ENCODE measurements around the gene TECTA.

TECTA gene

DNA sequence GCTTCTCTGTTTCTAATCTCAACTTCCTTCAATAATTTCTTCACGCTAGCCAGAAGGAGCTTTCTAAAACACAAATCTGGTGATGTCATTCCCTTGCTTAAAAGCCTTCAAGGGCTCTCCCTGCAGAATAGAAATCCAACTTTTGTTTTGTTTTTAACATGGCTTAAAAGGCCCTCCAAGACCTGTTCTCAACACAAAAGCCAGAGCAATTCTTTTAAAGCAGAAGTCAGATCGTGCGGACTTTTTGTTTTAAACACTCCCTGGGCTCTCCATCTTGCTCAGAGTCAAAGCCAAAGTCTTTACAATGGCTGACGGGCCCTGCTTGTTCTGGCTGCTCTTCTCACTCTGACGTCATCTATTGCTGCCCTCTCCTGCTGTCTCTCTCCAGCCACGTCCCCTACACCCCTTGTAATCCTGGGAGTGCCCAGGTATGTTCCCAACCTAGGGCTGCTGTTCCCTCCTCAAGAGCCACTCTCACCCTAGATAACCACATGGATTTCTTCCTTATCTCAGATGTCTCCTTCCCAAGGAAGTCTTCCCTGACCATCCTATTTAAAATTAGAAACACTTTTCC, 22.5 kb downstream of the TECTA start:
- FAIRE-seq, result no peak

GRCh38 chr11:121127809-121128208, 26.8 kb downstream of the TECTA start:
- no peak for DNase-seq (ENCODE audit: insufficient read length, low spot score)
- no peak for FAIRE-seq

More for the DNA sequence above, 22.5 kb downstream of the TECTA start:
- no peak for DNase-seq (ENCODE audit: insufficient read length, low spot score)

DNA sequence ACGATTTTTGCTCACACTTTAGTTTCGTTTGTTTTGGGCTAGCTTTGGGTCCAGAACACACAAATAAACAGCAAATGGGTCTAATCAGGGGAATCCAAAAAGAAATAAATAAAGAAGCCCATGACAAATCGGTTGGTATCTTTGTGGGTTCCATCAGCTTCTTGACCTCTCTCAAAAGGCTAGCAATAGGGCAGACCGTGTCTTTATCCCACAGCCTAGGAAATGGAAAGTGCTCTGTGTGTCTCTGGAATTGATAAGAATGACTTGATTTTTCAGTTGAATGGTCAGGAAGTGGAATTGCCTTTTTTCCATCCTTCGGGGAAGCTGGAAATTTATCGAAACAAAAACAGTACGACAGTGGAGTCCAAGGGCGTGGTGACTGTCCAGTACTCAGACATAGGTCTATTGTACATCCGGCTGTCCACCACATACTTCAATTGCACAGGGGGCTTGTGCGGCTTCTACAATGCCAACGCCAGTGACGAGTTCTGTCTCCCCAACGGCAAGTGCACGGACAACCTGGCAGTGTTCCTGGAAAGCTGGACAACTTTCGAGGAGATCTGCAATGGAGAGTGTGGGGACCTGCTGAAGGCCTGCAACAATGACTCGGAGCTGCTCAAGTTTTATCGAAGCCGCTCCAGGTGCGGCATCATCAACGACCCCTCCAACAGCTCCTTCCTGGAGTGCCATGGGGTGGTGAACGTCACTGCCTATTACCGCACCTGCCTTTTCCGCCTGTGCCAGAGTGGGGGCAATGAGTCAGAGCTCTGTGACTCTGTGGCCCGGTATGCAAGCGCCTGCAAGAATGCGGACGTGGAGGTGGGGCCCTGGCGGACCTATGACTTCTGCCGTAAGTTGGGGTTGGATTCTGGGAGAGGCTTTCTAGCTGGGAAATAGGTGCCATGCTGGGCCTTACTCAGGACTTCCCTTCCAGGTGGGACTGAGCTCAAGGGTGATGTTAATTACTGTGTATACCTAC, 28.6 kb downstream of the TECTA start:
- no peak for DNase-seq (ENCODE audit: insufficient read length, low spot score)
- FAIRE-seq, result no peak

- no peak for DNase-seq (ENCODE audit: insufficient read length, low spot score)
- FAIRE-seq, result no peak
Measured at GRCh38 chr11:121131656-121132055, 30.6 kb downstream of the TECTA start.

GRCh38 chr11:121132211-121132976, 31.4 kb downstream of the TECTA start:
- FAIRE-seq, result no peak
- no peak for DNase-seq (ENCODE audit: insufficient read length, low spot score)

GRCh38 chr11:121134741-121135312, 33.8 kb downstream of the TECTA start:
- DNase-seq (ENCODE audit: insufficient read length, low spot score), result no peak
- FAIRE-seq, result no peak

GRCh38 chr11:121137005-121137404, 36.0 kb downstream of the TECTA start:
- FAIRE-seq (peak; percentile 85), DNase-seq (ENCODE audit: insufficient read length, low spot score) (no peak)

GRCh38 chr11:121138259-121138658, 37.2 kb downstream of the TECTA start:
- DNase-seq (ENCODE audit: insufficient read length, low spot score), result no peak
- no peak for FAIRE-seq

DNA sequence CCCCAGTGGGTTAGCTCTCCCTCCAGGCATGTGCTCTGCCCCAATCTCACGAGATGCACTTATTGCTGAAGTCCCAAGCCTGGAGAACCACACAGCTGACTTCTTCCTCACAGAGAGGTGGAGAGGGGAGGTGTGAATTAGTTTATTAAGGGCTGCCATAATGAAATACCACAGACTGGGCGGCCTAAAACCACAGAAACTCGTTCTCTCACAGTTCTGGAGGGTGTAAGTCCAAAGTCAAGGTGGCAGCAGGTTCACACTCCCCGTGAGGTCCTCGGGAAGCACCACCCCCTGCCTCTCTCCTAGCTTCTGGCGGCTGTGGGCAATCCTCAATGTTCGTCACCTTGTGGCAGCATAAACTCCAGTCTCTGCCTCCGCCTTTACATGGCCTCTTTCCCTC, 39.3 kb downstream of the TECTA start:
- FAIRE-seq (no peak), DNase-seq (ENCODE audit: insufficient read length, low spot score) (no peak)

DNA sequence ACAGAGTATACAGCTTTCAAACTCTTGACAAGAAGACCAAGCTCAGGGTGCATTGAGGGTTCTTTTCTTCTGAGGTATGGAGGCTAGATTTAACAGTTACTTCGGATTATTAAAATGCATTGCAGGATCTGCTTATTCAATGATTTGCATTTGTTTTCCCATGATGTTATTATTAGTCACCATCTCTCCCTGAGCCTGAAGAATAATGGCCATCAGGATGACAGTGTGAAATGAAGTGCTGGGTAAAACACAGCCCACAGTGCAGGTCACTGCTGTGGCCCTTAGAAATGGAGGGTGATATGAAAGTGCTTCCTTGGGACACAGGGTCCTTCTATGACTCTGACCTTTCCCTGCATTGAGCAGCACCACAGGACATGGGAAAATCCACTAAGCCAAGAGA, 40.0 kb downstream of the TECTA start:
- no peak for FAIRE-seq
- no peak for DNase-seq (ENCODE audit: insufficient read length, low spot score)

DNA sequence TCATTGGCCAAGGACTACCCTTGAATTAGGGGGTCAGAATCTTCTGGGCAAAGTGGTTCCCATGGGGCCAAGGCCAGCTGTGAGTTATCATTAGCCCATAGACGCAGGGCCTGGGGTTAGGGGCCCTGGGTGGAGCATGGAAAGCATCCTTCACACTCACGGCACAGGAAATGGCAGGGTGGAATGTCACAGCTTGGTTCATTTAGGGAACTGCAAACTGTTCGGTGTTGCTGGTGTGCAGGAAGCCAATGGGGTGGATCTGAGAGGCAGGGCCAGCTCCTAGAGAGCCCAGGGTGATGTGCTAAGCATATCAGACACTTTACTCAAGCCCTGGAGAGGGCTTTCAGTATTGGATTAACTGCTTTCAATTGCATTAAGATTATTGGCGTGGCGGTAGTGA, 42.9 kb downstream of the TECTA start:
- FAIRE-seq, result no peak
- no peak for DNase-seq (ENCODE audit: insufficient read length, low spot score)

DNA sequence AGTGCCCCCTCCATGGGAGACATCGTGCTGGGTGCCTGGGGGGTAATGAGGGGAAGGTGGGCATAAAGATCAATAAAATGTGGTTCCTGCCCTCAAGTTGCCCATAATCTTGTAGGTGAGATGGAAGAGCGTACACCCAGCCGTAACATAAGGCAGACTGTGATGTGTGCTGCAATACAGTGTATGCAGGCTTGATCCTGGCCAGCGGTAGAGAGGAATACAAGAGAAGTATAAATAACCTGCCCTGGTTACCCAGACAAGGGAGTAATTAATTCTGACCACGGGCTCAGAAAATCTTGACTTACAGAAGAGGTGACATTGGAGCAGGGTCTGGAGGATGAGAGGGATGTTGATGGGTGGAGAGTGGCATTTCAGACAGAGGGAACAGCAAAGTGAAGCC, 43.7 kb downstream of the TECTA start:
- DNase-seq (ENCODE audit: insufficient read length, low spot score) (no peak), FAIRE-seq (no peak)

DNA sequence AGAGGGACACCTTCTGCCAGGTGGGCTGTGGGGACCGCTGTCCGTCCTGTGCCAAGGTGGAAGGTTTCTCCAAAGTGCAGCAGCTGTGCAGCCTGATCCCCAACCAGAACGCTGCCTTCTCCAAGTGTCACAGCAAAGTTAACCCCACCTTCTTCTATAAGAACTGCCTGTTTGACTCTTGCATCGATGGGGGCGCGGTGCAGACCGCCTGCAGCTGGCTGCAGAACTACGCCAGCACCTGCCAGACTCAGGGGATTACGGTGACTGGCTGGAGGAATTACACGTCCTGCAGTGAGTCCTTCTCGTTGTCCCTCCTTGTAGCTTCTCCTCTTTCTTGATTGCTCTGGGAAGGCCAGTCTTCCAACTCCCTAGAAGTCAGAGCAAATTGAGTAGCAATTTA, 44.8 kb downstream of the TECTA start:
- FAIRE-seq, result no peak
- no peak for DNase-seq (ENCODE audit: insufficient read length, low spot score)

GRCh38 chr11:121149116-121149515, 48.1 kb downstream of the TECTA start:
- FAIRE-seq, result no peak
- DNase-seq (ENCODE audit: insufficient read length, low spot score), result no peak

GRCh38 chr11:121151207-121151688, 50.2 kb downstream of the TECTA start:
- FAIRE-seq (no peak), DNase-seq (ENCODE audit: insufficient read length, low spot score) (no peak)

GRCh38 chr11:121152764-121153163, 51.7 kb downstream of the TECTA start:
- FAIRE-seq (no peak), DNase-seq (ENCODE audit: insufficient read length, low spot score) (no peak)

DNA sequence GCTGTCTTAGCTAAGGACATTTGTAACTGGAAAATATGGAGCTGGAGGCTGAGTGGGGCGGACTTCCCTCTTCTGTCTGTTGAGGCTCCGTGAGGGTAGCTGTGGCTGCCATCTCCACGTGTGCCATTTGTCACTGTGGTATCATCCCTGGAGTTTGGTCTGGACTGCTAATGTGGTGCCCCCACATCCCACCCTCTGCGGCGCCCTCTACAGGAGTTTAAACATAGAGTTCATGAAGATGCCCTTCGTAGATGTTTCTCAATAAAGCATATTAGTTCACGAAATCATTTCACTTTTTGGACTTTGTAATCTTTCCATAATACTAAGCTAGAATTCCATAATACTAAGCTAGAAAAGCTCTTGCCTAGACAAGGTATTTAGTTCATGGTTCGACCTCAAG, 52.4 kb downstream of the TECTA start:
- FAIRE-seq (no peak), DNase-seq (ENCODE audit: insufficient read length, low spot score) (no peak)

DNA sequence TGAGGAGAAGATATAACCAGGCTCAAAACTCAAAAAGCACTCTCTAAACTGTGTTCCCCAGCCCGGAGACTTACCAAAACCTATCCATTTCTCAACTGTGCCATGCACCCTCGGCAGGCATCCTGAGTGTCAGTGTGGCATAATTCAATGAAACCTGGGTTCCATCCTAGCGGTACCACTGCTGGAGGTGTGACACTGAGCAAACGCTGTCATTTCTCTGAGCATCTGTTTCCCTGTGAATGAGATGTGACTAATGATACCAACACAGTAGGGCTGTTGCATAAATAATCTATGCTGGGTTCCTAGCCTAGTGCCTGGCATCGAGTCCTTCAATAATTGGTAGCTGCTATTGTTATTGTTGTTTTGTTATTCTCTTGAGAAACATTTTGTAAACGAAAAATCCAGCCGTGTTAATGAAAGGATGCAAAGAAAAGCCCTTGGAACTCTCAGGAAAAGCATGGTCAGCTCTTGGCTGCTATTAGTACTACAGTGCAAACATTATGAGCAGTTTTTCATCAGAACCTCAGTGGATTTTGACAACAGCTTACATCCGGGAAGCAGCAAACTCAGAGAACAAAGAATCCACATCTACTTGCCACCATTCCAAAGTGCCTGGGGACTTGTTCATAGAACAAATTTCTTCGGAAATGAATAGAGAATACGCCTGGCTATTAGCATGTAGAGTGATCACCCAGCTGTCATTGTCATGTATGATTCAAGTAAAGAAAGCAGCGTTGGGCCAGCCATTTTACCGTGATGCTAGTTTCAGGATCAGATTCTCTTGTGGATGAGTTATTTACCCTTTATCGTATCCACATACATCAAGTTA, 53.7 kb downstream of the TECTA start:
- FAIRE-seq (no peak), DNase-seq (ENCODE audit: insufficient read length, low spot score) (no peak)

GRCh38 chr11:121157756-121158155, 56.7 kb downstream of the TECTA start:
- FAIRE-seq, result no peak
- no peak for DNase-seq (ENCODE audit: insufficient read length, low spot score)

DNA sequence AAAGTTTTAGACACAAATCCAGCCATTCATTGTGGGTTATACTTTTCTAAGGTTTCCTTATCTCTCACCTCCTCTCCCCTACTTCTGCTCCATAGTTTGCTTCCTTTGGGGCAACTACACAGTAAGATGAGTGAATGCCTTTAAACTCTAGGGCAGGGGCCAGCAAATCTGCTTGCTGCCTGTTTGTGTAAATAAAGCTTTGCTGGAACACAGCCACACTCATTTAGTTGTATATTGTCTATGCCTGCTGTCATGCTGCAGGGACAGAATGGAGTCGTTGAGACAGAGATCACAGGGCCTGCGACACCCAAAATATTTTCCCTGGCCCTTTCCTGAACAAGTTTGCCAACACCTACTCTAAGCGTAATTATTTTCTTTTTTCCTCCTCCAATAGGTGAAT, 58.7 kb downstream of the TECTA start:
- FAIRE-seq (no peak), DNase-seq (ENCODE audit: insufficient read length, low spot score) (no peak)

Data from HTR-8/SVneo (cell line).